Thyroid gland (tissue), 4 donors: Measurements from ENCODE around the gene CHST4. TPM values are rescaled to one million over a fixed set of nuclear protein-coding genes. Genes with fewer than 3 reads are reported as not detected.
A peak's percentile ranks its signal among the peaks of the same experiment; 100 is the strongest.
"Not testable (repeated sequence)": the region's sequence is repeated elsewhere in the genome, so short reads cannot be mapped to it uniquely, and the experiment has no call there.

Experiments used
- DNase-seq, 2 donors: peaks; one replicate each; pipeline ENCODE4 v3.0.0-alpha.2; 2019
- H3K27ac ChIP-seq, 3 donors: fragments of 200-600 bp; sonication (generic); 1 replicate in 2 of 3; 2 replicates in 1 of 3; pipeline ENCODE4 v1.5.1; 2016 to 2019; ENCODE audit warnings: mild to moderate bottlenecking in 1 of 3, moderate library complexity in 1 of 3
- H3K27me3 ChIP-seq: fragments of 200-600 bp; sonication (generic); one replicate; pipeline ENCODE4 v1.5.1; 2019
- H3K36me3 ChIP-seq, 2 donors: fragments of 200-600 bp; sonication (generic); one replicate each; pipeline ENCODE4 v1.5.1; 2016 to 2019
- H3K4me1 ChIP-seq, 2 donors: fragments of 200-600 bp; sonication (generic); one replicate each; pipeline ENCODE4 v1.5.1; 2017 to 2019
- H3K4me3 ChIP-seq, 3 donors: fragments of 200-600 bp; sonication (generic); replicated peaks in 1 of 3; 1 replicate in 2 of 3; 2 replicates in 1 of 3; pipeline ENCODE4 v1.5.1; 2016; ENCODE audit warnings: mild to moderate bottlenecking in 1 of 3
- H3K9me3 ChIP-seq: fragments of 200-600 bp; sonication (generic); one replicate; pipeline ENCODE4 v1.5.1; 2017
- CTCF ChIP-seq, 6 experiments: fragments of 200-600 bp in 3 of 6; fragments of 450-650 bp in 3 of 6; sonication (generic) in 3 of 6; IDR thresholded peaks; one replicate each; pipeline ENCODE4 v1.5.1; 2016 to 2019; ENCODE audit warnings: antibody characterized with exemption in 6 of 6, mild to moderate bottlenecking in 2 of 6, inconsistent platforms in 1 of 6, moderate library complexity in 1 of 6
- POLR2A ChIP-seq, 2 donors: fragments of 450-650 bp; IDR thresholded peaks; one replicate each; pipeline ENCODE4 v1.6.1; 2017; ENCODE audit warnings: antibody characterized with exemption in 2 of 2, mild to moderate bottlenecking in 2 of 2, moderate library complexity in 1 of 2
- WGBS, 2 donors: methylation state at CpG; one replicate each; pipeline ENCODE4 v1.1.5; 2017; 5-methylcytosine and 5-hydroxymethylcytosine counted together
- intact Hi-C: fragments of 100-400 bp; cut with DNase I; formaldehyde crosslinking; loops from one replicate; pipeline ENCODE4 v1.15.1; 2023
- total RNA-seq, 4 donors: library from RNA; depleted of rRNA; stranded (reverse); fragments of >200 nt; gene quantifications; one replicate each; pipeline ENCODE4 v1.2.3, GENCODE V29; 2016

CHST4 gene
- total RNA-seq, 4 donors from 2014 or later: not detected

DNA sequence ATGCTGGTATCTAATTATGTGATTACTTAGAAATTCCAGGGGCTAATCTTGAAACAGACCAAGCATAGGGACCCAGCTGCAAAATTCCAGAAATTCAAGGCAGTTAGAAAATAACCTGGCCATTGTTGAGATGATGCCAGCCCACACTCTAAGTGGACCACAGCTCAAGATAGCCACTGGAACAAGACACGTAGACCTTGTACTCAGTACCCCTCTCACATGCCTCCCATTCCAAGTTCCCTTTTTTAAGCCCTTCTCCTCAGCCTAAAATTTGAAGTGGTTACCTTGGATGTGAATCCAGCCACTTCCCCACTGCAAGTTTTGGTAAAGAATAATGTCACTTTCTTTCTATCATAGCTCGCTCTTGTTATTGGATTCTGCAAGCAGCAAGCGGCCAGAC, 33.0 kb upstream of the CHST4 start:
- no peaks in the 10 kb centered on the region for H3K36me3 ChIP-seq
- H3K4me3 ChIP-seq: no peak overlapping the region
- no peaks in the 10 kb centered on the region for H3K4me1 ChIP-seq
- 64 to 80% methylated on average over 3 of the region's 3 CpGs for WGBS, 2 donors
- no peak for TF ChIP-seq CTCF (IDR thresholded peaks at IDR 0.05)
- no peak for TF ChIP-seq POLR2A (IDR thresholded peaks at IDR 0.05)
- H3K27me3 ChIP-seq: no peaks in the 10 kb centered on the region
- no peaks in the 10 kb centered on the region for H3K9me3 ChIP-seq
- no peak for DNase-seq
- intact Hi-C loops: loop anchor here (5.0 kb wide), 1 partner anchor 41 kb away; no protein-coding TSS in a partner anchor
- no peak overlapping the region for H3K27ac ChIP-seq

DNA sequence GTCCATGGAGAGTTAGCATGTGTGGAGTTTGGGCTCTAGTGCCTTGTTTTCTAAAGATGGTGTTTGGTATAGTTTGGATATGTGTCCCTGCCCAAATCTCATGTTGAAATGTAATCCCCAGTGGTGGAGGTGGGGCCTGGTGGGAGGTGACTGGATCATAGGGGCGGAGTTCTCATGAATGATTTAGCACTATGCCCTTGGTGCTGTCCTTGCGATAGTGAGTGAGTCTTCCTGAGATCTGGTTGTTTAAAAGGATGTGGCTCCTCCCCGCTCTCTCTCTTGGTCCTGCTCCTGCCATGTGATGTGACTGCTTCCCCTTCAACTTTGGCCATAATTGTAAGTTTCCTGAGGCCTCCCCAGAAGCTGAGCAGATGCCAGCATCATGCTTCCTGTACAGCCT, 28.2 kb upstream of the CHST4 start:
- Histone ChIP-seq H3K36me3 (no peaks in the 10 kb centered on the region), H3K4me3 (no peak overlapping the region), H3K27ac (no peak overlapping the region), H3K9me3 (no peaks in the 10 kb centered on the region), H3K4me1 (no peaks in the 10 kb centered on the region), H3K27me3 (no peaks in the 10 kb centered on the region)
- intact Hi-C loops: no loop called here
- DNase-seq: no peak
- TF ChIP-seq POLR2A (IDR thresholded peaks at IDR 0.05) (no peak), CTCF (IDR thresholded peaks at IDR 0.05) (no peak)
- WGBS, 2 donors: 85 to 97% methylated on average over 3 of the region's 3 CpGs

- Histone ChIP-seq H3K27ac (no peak overlapping the region), H3K4me1 (no peaks in the 10 kb centered on the region), H3K27me3 (no peaks in the 10 kb centered on the region), H3K4me3 (no peak overlapping the region), H3K9me3 (no peaks in the 10 kb centered on the region), H3K36me3 (no peaks in the 10 kb centered on the region)
- WGBS, 2 donors: 1 to 5% methylated on average over 3 of the region's 3 CpGs
- peak; percentile 20 to 27 for DNase-seq
- intact Hi-C loops: loop anchor here (5.0 kb wide), 1 partner anchor 88 kb away; no protein-coding TSS in a partner anchor
- TF ChIP-seq POLR2A (IDR thresholded peaks at IDR 0.05): no peak
- peak; percentile 15 to 67 (median 49) for TF ChIP-seq CTCF (IDR thresholded peaks at IDR 0.05)
Measured at GRCh38 chr16:71499775-71500364, 26.4 kb upstream of the CHST4 start.

GRCh38 chr16:71500964-71501363, 25.3 kb upstream of the CHST4 start:
- H3K4me3 ChIP-seq: no peak overlapping the region
- DNase-seq: no peak
- H3K4me1 ChIP-seq: no peaks in the 10 kb centered on the region
- 88 to 100% methylated on average over 1 to 2 of the region's 2 CpGs for WGBS, 2 donors
- no peak overlapping the region for H3K27ac ChIP-seq
- no peaks in the 10 kb centered on the region for H3K36me3 ChIP-seq
- TF ChIP-seq POLR2A (IDR thresholded peaks at IDR 0.05): no peak
- no peak for TF ChIP-seq CTCF (IDR thresholded peaks at IDR 0.05)
- H3K9me3 ChIP-seq: no peaks in the 10 kb centered on the region
- H3K27me3 ChIP-seq: no peaks in the 10 kb centered on the region
- intact Hi-C loops: loop anchor here (5.0 kb wide), 1 partner anchor 89 kb away; no protein-coding TSS in a partner anchor

DNA sequence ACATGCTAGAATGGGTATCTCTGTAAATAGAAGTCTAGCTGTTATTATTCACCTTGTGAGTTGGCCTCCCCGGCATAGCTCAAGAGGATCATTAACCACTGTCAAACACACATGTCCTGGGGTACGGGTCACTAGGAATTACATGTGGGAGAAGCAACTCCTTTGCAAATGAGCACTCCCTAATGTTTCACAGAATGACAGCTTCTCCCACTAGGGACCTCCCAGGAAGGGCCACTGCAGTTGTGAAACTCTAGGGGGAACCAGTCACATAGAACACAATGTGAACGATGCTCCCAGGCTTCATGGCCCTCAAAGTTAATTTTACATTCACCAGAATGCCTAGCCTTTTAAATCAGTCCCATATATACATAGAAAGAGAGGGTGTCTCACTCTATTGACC, 24.7 kb upstream of the CHST4 start:
- DNase-seq: no peak
- no peak overlapping the region for H3K27ac ChIP-seq
- TF ChIP-seq CTCF (IDR thresholded peaks at IDR 0.05): no peak
- no peak for TF ChIP-seq POLR2A (IDR thresholded peaks at IDR 0.05)
- H3K4me1 ChIP-seq: no peaks in the 10 kb centered on the region
- 43 to 52% methylated on average over 3 of the region's 3 CpGs for WGBS, 2 donors
- no peaks in the 10 kb centered on the region for H3K36me3 ChIP-seq
- H3K4me3 ChIP-seq: no peak overlapping the region
- intact Hi-C loops: loop anchor here (5.0 kb wide), 1 partner anchor 89 kb away; no protein-coding TSS in a partner anchor
- H3K27me3 ChIP-seq: no peaks in the 10 kb centered on the region
- H3K9me3 ChIP-seq: no peaks in the 10 kb centered on the region

GRCh38 chr16:71504051-71504450, 22.2 kb upstream of the CHST4 start:
- 85% methylated on average over 7 of the region's 7 CpGs for WGBS, 2 donors
- not testable (repeated sequence) for H3K4me1 ChIP-seq, H3K9me3 ChIP-seq, DNase-seq, H3K27ac ChIP-seq, H3K27me3 ChIP-seq, H3K36me3 ChIP-seq, H3K4me3 ChIP-seq
- intact Hi-C loops: loop anchor here (5.0 kb wide), 1 partner anchor 92 kb away; no protein-coding TSS in a partner anchor
